NCI-H345 treated with DMSO at 0.1 percent for 48 hours (cell line): ENCODE data around the gene HAVCR1.

Experiments used
- DNase-seq: peaks from one replicate; lab custom pipeline; 2025; ENCODE audit not compliant: unreplicated experiment; lab: John Stamatoyannopoulos, UW

HAVCR1 gene

GRCh38 chr5:157004893-157005551 lies 53.9 kb downstream of the HAVCR1 start:
- DNase-seq = no peak

- no peak for DNase-seq
These were observed 67.2 kb downstream of the HAVCR1 start for GRCh38 chr5:156991714-156992113.

GRCh38 chr5:156984064-156984463 lies 74.9 kb downstream of the HAVCR1 start:
- DNase-seq = no peak

- DNase-seq = no peak
These were observed 77.4 kb downstream of the HAVCR1 start for GRCh38 chr5:156981481-156981880.
